ENCODE data around the gene P4HB. TPM values are rescaled to one million over a fixed set of nuclear protein-coding genes. Genes with fewer than 3 reads are reported as not detected.

The P4HB gene
- total RNA-seq, 4 donors from 2014 or later: 289 to 508 (median 447) TPM

GRCh38 chr17:81870981-81871386 lies 10.6 kb upstream of the P4HB start, which contains the start of gene ARHGDIA:
TSS of gene ARHGDIA (minus strand) at chr17:81871337. CDS start at chr17:81869930, 1,407 bp downstream.
- no peak for TF ChIP-seq CTCF (IDR thresholded peaks at IDR 0.05; ENCODE audit: low read depth)

- no peak for TF ChIP-seq CTCF (IDR thresholded peaks at IDR 0.05; ENCODE audit: low read depth)
These were observed 10.0 kb upstream of the P4HB start for GRCh38 chr17:81870131-81870980.

GRCh38 chr17:81869221-81870130 lies 9.1 kb upstream of the P4HB start:
- TF ChIP-seq CTCF (IDR thresholded peaks at IDR 0.05; ENCODE audit: low read depth): no peak

DNA sequence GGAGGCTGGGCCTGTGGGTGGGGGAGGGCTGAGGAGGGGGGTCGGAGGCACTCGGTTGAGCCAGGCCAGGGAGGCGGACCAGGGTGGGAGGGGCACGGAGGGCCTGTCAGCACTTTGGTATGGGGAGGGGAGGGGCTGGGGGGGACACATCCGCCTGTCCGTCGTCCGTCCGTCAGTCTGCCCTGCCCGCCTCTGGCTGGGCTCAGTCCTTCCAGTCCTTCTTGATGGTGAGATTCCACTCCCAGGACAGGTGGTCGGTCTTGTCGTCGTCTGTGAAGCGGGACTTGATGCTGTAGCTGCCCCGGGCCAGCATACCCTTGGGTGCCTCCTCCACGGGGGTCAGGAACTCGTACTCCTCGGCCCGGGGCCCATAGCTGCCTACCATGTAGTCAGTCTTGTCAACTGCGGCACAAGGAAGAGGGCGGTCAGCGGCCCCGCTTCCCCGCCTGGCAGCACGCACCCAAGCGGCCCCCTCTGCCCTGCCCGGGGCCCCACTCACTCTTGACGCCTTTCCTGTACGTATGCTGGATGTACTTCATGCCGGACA lies 8.4 kb upstream of the P4HB start:
- no peak for TF ChIP-seq CTCF (IDR thresholded peaks at IDR 0.05; ENCODE audit: low read depth)

GRCh38 chr17:81867991-81868673 lies 7.8 kb upstream of the P4HB start:
- TF ChIP-seq CTCF (IDR thresholded peaks at IDR 0.05; ENCODE audit: low read depth): no peak

GRCh38 chr17:81867170-81867990 lies 7.0 kb upstream of the P4HB start:
- TF ChIP-seq CTCF (IDR thresholded peaks at IDR 0.05; ENCODE audit: low read depth): no peak
